Skeletal muscle tissue (tissue), 4 donors: ENCODE measurements around the gene AKAP17A. TPM values are rescaled to one million over a fixed set of nuclear protein-coding genes. Genes with fewer than 3 reads are reported as not detected.
"Not testable (repeated sequence)": the region's sequence is repeated elsewhere in the genome, so short reads cannot be mapped to it uniquely, and the experiment has no call there.

Experiments
- H3K27ac ChIP-seq: one replicate; pipeline ENCODE4 v1.7.0; 2013; ENCODE audit warnings: mild to moderate bottlenecking, low read depth, low read length, inconsistent platforms
- H3K27me3 ChIP-seq, 3 donors: one replicate each; pipeline ENCODE4 v1.7.0; 2013; ENCODE audit warnings: low read length in 3 of 3; ENCODE audit not compliant: control insufficient read depth in 3 of 3, insufficient read depth in 3 of 3
- H3K36me3 ChIP-seq, 3 donors: one replicate each; pipeline ENCODE4 v1.7.0; 2013; ENCODE audit warnings: low read length in 3 of 3; ENCODE audit not compliant: control insufficient read depth in 3 of 3, insufficient read depth in 3 of 3
- H3K4me1 ChIP-seq, 3 donors: one replicate each; pipeline ENCODE4 v1.7.0; 2013; ENCODE audit warnings: low read length in 3 of 3, mild to moderate bottlenecking in 3 of 3; ENCODE audit not compliant: control insufficient read depth in 3 of 3, insufficient read depth in 3 of 3
- H3K4me3 ChIP-seq, 3 donors: one replicate each; pipeline ENCODE4 v1.7.0; 2013; ENCODE audit warnings: low read length in 3 of 3
- H3K9ac ChIP-seq, 3 donors: one replicate each; pipeline ENCODE4 v1.7.0; 2013; ENCODE audit warnings: low read length in 3 of 3, mild to moderate bottlenecking in 3 of 3, moderate library complexity in 2 of 3, low read depth in 1 of 3
- H3K9me3 ChIP-seq, 3 donors: one replicate each; pipeline ENCODE4 v1.7.0; 2013; ENCODE audit warnings: low read length in 3 of 3; ENCODE audit not compliant: control insufficient read depth in 3 of 3
- total RNA-seq: library from RNA; depleted of rRNA; stranded (reverse); fragments of >200 nt; gene quantifications from one replicate; pipeline ENCODE4 v1.2.3, GENCODE V29; 2014
- donor health status: Osteomylitis.

AKAP17A gene
- total RNA-seq, 1 donor from 2014 or later = 13.0 TPM

DNA sequence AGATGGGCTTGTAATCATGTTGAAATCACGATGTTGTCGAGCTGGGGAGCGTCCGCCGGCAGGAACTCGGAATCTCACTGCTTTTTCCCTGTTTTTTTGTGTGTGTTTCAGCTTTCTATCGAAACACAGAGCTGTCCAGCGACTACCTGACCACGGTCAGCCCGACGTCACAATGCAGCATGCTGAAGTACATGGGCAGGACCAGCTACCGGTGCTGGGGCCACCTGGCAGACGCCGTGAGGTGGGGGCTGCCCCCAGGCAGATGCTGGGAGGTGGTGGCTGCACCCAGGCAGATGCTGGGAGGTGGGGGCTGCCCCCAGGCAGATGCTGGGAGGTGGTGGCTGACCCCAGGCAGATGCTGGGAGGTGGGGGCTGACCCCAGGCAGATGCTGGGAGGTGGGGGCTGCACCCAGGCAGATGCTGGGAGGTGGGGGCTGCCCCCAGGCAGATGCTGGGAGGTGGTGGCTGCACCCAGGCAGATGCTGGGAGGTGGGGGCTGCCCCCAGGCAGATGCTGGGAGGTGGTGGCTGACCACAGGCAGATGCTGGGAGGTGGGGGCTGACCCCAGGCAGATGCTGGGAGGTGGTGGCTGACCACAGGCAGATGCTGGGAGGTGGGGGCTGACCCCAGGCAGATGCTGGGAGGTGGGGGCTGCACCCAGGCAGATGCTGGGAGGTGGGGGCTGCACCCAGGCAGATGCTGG lies 32.9 kb downstream of the AKAP17A start:
- H3K9ac ChIP-seq, H3K36me3 ChIP-seq, H3K9me3 ChIP-seq, H3K27ac ChIP-seq, H3K4me3 ChIP-seq, H3K27me3 ChIP-seq, H3K4me1 ChIP-seq: not testable (repeated sequence)

- H3K27ac ChIP-seq, H3K9me3 ChIP-seq, H3K9ac ChIP-seq, H3K36me3 ChIP-seq, H3K4me1 ChIP-seq, H3K4me3 ChIP-seq, H3K27me3 ChIP-seq: not testable (repeated sequence)
These were observed 33.4 kb downstream of the AKAP17A start for GRCh38 chrX:1624861-1625215.

- Histone ChIP-seq H3K4me1 (no peaks in the 10 kb centered on the region), H3K9me3 (no peaks in the 10 kb centered on the region), H3K4me3 (no peak overlapping the region), H3K27ac (no peak overlapping the region), H3K27me3 (no peaks in the 10 kb centered on the region), H3K36me3 (no peaks in the 10 kb centered on the region), H3K9ac (no peak overlapping the region)
These were observed 37.8 kb downstream of the AKAP17A start for GRCh38 chrX:1629244-1629643.

- H3K9ac ChIP-seq = no peak overlapping the region
- H3K27me3 ChIP-seq = peaks cover 0 to 3% (median 0%) of the 10 kb centered on the region in 3 donors
- no peak overlapping the region for H3K27ac ChIP-seq
- no peaks in the 10 kb centered on the region for H3K4me1 ChIP-seq
- H3K36me3 ChIP-seq = peaks cover 0 to 2% (median 0%) of the 10 kb centered on the region in 3 donors
- H3K4me3 ChIP-seq = no peak overlapping the region
- peaks cover 0 to 5% (median 2%) of the 10 kb centered on the region in 3 donors for H3K9me3 ChIP-seq
These were observed 54.6 kb downstream of the AKAP17A start for GRCh38 chrX:1646009-1646408.

DNA sequence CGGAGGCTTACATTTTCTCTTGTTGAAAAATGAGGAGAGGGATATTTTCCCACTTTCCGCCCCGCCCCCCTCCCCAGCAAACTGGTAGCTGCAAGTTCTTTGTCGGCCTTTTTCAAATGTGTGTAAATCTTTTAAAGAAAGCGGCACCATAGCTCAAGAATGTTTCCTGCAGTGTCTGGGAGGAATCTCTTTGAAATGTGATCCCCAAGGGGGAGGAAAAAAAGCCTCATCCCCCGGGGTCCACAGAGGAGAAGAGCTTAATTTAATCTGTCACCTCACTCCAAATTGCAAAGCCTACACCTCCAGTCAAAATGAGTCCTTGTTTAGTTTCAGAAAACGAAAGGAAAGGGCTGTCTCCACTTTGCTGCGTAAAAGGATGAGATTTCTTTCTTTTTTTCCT lies 58.2 kb downstream of the AKAP17A start:
- H3K36me3 ChIP-seq = no peaks in the 10 kb centered on the region
- no peak overlapping the region for H3K9ac ChIP-seq
- no peak overlapping the region for H3K27ac ChIP-seq
- H3K4me3 ChIP-seq = no peak overlapping the region
- H3K27me3 ChIP-seq = peaks cover 0 to 3% (median 0%) of the 10 kb centered on the region in 3 donors
- H3K9me3 ChIP-seq = peaks cover 0 to 5% (median 2%) of the 10 kb centered on the region in 3 donors
- no peaks in the 10 kb centered on the region for H3K4me1 ChIP-seq

Other genes starting within 250 kb of the AKAP17A start
- gene SLC25A6, start 199.5 kb upstream of the AKAP17A start, total RNA-seq = 185 TPM
- gene ASMTL, start 138.7 kb upstream of the AKAP17A start, total RNA-seq = 13.6 TPM
- 0.52 TPM for gene P2RY8, start 54.4 kb upstream of the AKAP17A start, total RNA-seq
- not detected for gene ASMT, start 23.5 kb downstream of the AKAP17A start, total RNA-seq